Measurements from ENCODE around the gene GCNT4.

Gene GCNT4

GRCh38 chr5:75031366-75031765, 21.0 kb downstream of the GCNT4 start:
- H3K9ac ChIP-seq (ENCODE audit: low read length): no peak overlapping the region
- no peaks in the 10 kb centered on the region for H3K4me1 ChIP-seq (ENCODE audit: insufficient read depth, low read length)
- no peak overlapping the region for H3K4me3 ChIP-seq (ENCODE audit: low read depth in 1 of 2, low read length in 2 of 2)
- H3K27ac ChIP-seq (ENCODE audit: low read depth, low read length): no peak overlapping the region
- no peaks in the 10 kb centered on the region for H3K36me3 ChIP-seq (ENCODE audit: insufficient read depth, low read length)
- H3K27me3 ChIP-seq (ENCODE audit: control insufficient read depth in 1 of 2, insufficient read depth in 2 of 2, low read length in 2 of 2): no peaks in the 10 kb centered on the region
- H3K9me3 ChIP-seq (ENCODE audit: low read length): no peaks in the 10 kb centered on the region

- no peak overlapping the region for H3K4me3 ChIP-seq (ENCODE audit: low read depth in 1 of 2, low read length in 2 of 2)
- H3K36me3 ChIP-seq (ENCODE audit: insufficient read depth, low read length): no peaks in the 10 kb centered on the region
- no peaks in the 10 kb centered on the region for H3K27me3 ChIP-seq (ENCODE audit: control insufficient read depth in 1 of 2, insufficient read depth in 2 of 2, low read length in 2 of 2)
- H3K9me3 ChIP-seq (ENCODE audit: low read length): no peaks in the 10 kb centered on the region
- no peak overlapping the region for H3K9ac ChIP-seq (ENCODE audit: low read length)
- no peaks in the 10 kb centered on the region for H3K4me1 ChIP-seq (ENCODE audit: insufficient read depth, low read length)
- H3K27ac ChIP-seq (ENCODE audit: low read depth, low read length): no peak overlapping the region
Observed at GRCh38 chr5:75028090-75028489, 24.3 kb downstream of the GCNT4 start.

GRCh38 chr5:75023368-75024159, 28.8 kb downstream of the GCNT4 start:
- no peaks in the 10 kb centered on the region for H3K27me3 ChIP-seq (ENCODE audit: control insufficient read depth in 1 of 2, insufficient read depth in 2 of 2, low read length in 2 of 2)
- no peaks in the 10 kb centered on the region for H3K36me3 ChIP-seq (ENCODE audit: insufficient read depth, low read length)
- no peak overlapping the region for H3K9ac ChIP-seq (ENCODE audit: low read length)
- H3K27ac ChIP-seq (ENCODE audit: low read depth, low read length): no peak overlapping the region
- H3K9me3 ChIP-seq (ENCODE audit: low read length): no peaks in the 10 kb centered on the region
- H3K4me1 ChIP-seq (ENCODE audit: insufficient read depth, low read length): no peaks in the 10 kb centered on the region
- H3K4me3 ChIP-seq (ENCODE audit: low read depth in 1 of 2, low read length in 2 of 2): no peak overlapping the region

- Histone ChIP-seq H3K4me1 (ENCODE audit: insufficient read depth, low read length) (no peaks in the 10 kb centered on the region), H3K27ac (ENCODE audit: low read depth, low read length) (no peak overlapping the region)
Observed at GRCh38 chr5:75021800-75022199, 30.6 kb downstream of the GCNT4 start.

GRCh38 chr5:75021219-75021618, 31.1 kb downstream of the GCNT4 start:
- Histone ChIP-seq H3K9me3 (ENCODE audit: low read length) (no peaks in the 10 kb centered on the region), H3K4me1 (ENCODE audit: insufficient read depth, low read length) (no peaks in the 10 kb centered on the region), H3K36me3 (ENCODE audit: insufficient read depth, low read length) (no peaks in the 10 kb centered on the region), H3K27me3 (ENCODE audit: control insufficient read depth in 1 of 2, insufficient read depth in 2 of 2, low read length in 2 of 2) (no peaks in the 10 kb centered on the region), H3K27ac (ENCODE audit: low read depth, low read length) (no peak overlapping the region), H3K9ac (ENCODE audit: low read length) (no peak overlapping the region), H3K4me3 (ENCODE audit: low read depth in 1 of 2, low read length in 2 of 2) (no peak overlapping the region)

More at GRCh38 chr5:75021800-75022199, 30.6 kb downstream of the GCNT4 start:
- no peak overlapping the region for H3K9ac ChIP-seq (ENCODE audit: low read length)
- H3K36me3 ChIP-seq (ENCODE audit: insufficient read depth, low read length): no peaks in the 10 kb centered on the region
- no peaks in the 10 kb centered on the region for H3K27me3 ChIP-seq (ENCODE audit: control insufficient read depth in 1 of 2, insufficient read depth in 2 of 2, low read length in 2 of 2)
- H3K4me3 ChIP-seq (ENCODE audit: low read depth in 1 of 2, low read length in 2 of 2): no peak overlapping the region
- no peaks in the 10 kb centered on the region for H3K9me3 ChIP-seq (ENCODE audit: low read length)

- Histone ChIP-seq H3K4me3 (ENCODE audit: low read depth in 1 of 2, low read length in 2 of 2) (no peak overlapping the region), H3K9ac (ENCODE audit: low read length) (no peak overlapping the region), H3K4me1 (ENCODE audit: insufficient read depth, low read length) (no peaks in the 10 kb centered on the region), H3K9me3 (ENCODE audit: low read length) (no peaks in the 10 kb centered on the region), H3K27ac (ENCODE audit: low read depth, low read length) (no peak overlapping the region), H3K27me3 (ENCODE audit: control insufficient read depth in 1 of 2, insufficient read depth in 2 of 2, low read length in 2 of 2) (no peaks in the 10 kb centered on the region), H3K36me3 (ENCODE audit: insufficient read depth, low read length) (no peaks in the 10 kb centered on the region)
Observed at GRCh38 chr5:75020016-75020656, 32.2 kb downstream of the GCNT4 start.

GRCh38 chr5:75018805-75019587, 33.4 kb downstream of the GCNT4 start:
- no peaks in the 10 kb centered on the region for H3K36me3 ChIP-seq (ENCODE audit: insufficient read depth, low read length)
- no peak overlapping the region for H3K27ac ChIP-seq (ENCODE audit: low read depth, low read length)
- no peaks in the 10 kb centered on the region for H3K9me3 ChIP-seq (ENCODE audit: low read length)
- H3K4me1 ChIP-seq (ENCODE audit: insufficient read depth, low read length): no peaks in the 10 kb centered on the region
- H3K4me3 ChIP-seq (ENCODE audit: low read depth in 1 of 2, low read length in 2 of 2): no peak overlapping the region
- H3K9ac ChIP-seq (ENCODE audit: low read length): no peak overlapping the region
- no peaks in the 10 kb centered on the region for H3K27me3 ChIP-seq (ENCODE audit: control insufficient read depth in 1 of 2, insufficient read depth in 2 of 2, low read length in 2 of 2)

- H3K9ac ChIP-seq (ENCODE audit: low read length): no peak overlapping the region
- H3K4me3 ChIP-seq (ENCODE audit: low read depth in 1 of 2, low read length in 2 of 2): no peak overlapping the region
- no peaks in the 10 kb centered on the region for H3K27me3 ChIP-seq (ENCODE audit: control insufficient read depth in 1 of 2, insufficient read depth in 2 of 2, low read length in 2 of 2)
- H3K4me1 ChIP-seq (ENCODE audit: insufficient read depth, low read length): no peaks in the 10 kb centered on the region
- H3K27ac ChIP-seq (ENCODE audit: low read depth, low read length): no peak overlapping the region
- H3K36me3 ChIP-seq (ENCODE audit: insufficient read depth, low read length): no peaks in the 10 kb centered on the region
- no peaks in the 10 kb centered on the region for H3K9me3 ChIP-seq (ENCODE audit: low read length)
Observed at GRCh38 chr5:75017971-75018370, 34.4 kb downstream of the GCNT4 start.

GRCh38 chr5:75016896-75017295, 35.5 kb downstream of the GCNT4 start:
- Histone ChIP-seq H3K36me3 (ENCODE audit: insufficient read depth, low read length) (no peaks in the 10 kb centered on the region), H3K27me3 (ENCODE audit: control insufficient read depth in 1 of 2, insufficient read depth in 2 of 2, low read length in 2 of 2) (no peaks in the 10 kb centered on the region), H3K27ac (ENCODE audit: low read depth, low read length) (no peak overlapping the region), H3K9me3 (ENCODE audit: low read length) (no peaks in the 10 kb centered on the region), H3K9ac (ENCODE audit: low read length) (no peak overlapping the region), H3K4me1 (ENCODE audit: insufficient read depth, low read length) (no peaks in the 10 kb centered on the region), H3K4me3 (ENCODE audit: low read depth in 1 of 2, low read length in 2 of 2) (no peak overlapping the region)

- Histone ChIP-seq H3K9me3 (ENCODE audit: low read length) (no peaks in the 10 kb centered on the region), H3K9ac (ENCODE audit: low read length) (no peak overlapping the region), H3K4me3 (ENCODE audit: low read depth in 1 of 2, low read length in 2 of 2) (no peak overlapping the region), H3K27ac (ENCODE audit: low read depth, low read length) (no peak overlapping the region), H3K27me3 (ENCODE audit: control insufficient read depth in 1 of 2, insufficient read depth in 2 of 2, low read length in 2 of 2) (no peaks in the 10 kb centered on the region), H3K36me3 (ENCODE audit: insufficient read depth, low read length) (no peaks in the 10 kb centered on the region), H3K4me1 (ENCODE audit: insufficient read depth, low read length) (no peaks in the 10 kb centered on the region)
Observed at GRCh38 chr5:75012748-75013147, 39.6 kb downstream of the GCNT4 start.

GRCh38 chr5:75010838-75011237, 41.5 kb downstream of the GCNT4 start:
- H3K9me3 ChIP-seq (ENCODE audit: low read length): no peaks in the 10 kb centered on the region
- H3K9ac ChIP-seq (ENCODE audit: low read length): no peak overlapping the region
- no peaks in the 10 kb centered on the region for H3K4me1 ChIP-seq (ENCODE audit: insufficient read depth, low read length)
- no peaks in the 10 kb centered on the region for H3K36me3 ChIP-seq (ENCODE audit: insufficient read depth, low read length)
- no peak overlapping the region for H3K27ac ChIP-seq (ENCODE audit: low read depth, low read length)
- no peak overlapping the region for H3K4me3 ChIP-seq (ENCODE audit: low read depth in 1 of 2, low read length in 2 of 2)
- H3K27me3 ChIP-seq (ENCODE audit: control insufficient read depth in 1 of 2, insufficient read depth in 2 of 2, low read length in 2 of 2): no peaks in the 10 kb centered on the region

All from muscle layer of colon (tissue), 2 donors.